ENCODE measurements around the gene ALDH2. TPM values are rescaled to one million over a fixed set of nuclear protein-coding genes. Genes with fewer than 3 reads are reported as not detected.

ALDH2 gene
- total and polyA plus RNA-seq, 9 of the 15 experiments (the other 6 are each of a cell fraction or from before 2014, with no cell fraction given): 1.9 to 22.5 (median 12.2) TPM

DNA sequence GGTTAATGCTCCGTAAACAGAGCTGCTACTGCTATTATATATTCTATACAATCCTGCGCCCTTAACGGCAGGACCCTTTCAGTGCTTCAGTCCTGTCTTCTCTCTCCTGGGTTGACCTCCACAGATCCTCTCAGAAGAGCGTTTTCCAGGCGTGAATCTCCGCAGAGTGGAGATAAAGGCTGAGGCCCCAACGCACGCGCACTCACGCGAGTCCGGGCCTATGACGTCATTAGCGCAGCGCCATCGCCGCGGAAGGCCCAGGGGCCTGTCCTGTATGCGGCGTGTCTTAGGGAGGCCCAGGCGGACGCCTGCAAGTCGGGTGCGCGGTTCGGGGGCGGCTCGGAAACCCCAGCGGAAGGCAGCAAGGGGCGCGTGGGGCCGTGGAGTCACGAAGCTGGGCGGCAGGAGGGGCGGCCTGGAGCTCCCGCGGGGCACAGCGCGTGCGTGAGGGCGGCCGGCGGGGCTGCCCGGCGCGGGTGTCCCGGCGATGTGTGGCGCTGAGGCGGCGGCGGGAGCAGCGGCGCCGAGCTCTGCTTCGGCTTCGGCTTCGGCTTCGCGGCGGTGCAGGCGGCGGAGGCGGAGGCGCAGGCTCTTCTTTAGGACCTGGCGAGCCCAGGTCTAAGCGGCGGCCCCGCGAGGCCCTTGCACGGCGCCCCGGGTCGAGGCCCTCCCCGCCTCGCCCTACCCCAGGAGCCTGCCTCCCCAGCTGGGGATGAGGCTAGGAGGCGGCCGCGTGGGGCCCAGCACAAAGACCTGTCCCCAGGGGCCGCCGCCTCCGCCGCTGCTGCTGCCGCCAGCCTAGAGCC, 75.2 kb downstream of the ALDH2 start, which contains the start of gene MAPKAPK5 (continued):
- TF ChIP-seq THRAP3 (IDR thresholded peaks at IDR 0.05; ENCODE audit: borderline replicate concordance) (no peak), NFE2L1 (tag; IDR thresholded peaks at IDR 0.05; ENCODE audit: borderline replicate concordance, low read depth) (no peak), FOXK1 (CRISPR knock-in tag; IDR thresholded peaks at IDR 0.05; ENCODE audit: borderline replicate concordance) (no peak), MAZ (CRISPR knock-in tag; conservative IDR thresholded peaks at IDR 0.05 in 1 of 2, IDR thresholded peaks at IDR 0.05 in 1 of 2) (peak; percentile 74 to 93), SNIP1 (IDR thresholded peaks at IDR 0.05; ENCODE audit: low read depth) (no peak), ILK (tag; IDR thresholded peaks at IDR 0.05; ENCODE audit: borderline replicate concordance, low read depth) (no peak), ZNF184 (CRISPR knock-in tag; IDR thresholded peaks at IDR 0.05) (no peak), MED1 (CRISPR knock-in tag; IDR thresholded peaks at IDR 0.05; ENCODE audit: borderline replicate concordance) (no peak), MEF2D (tag; conservative IDR thresholded peaks at IDR 0.05; ENCODE audit: low read depth) (no peak), TAL1 (IDR thresholded peaks at IDR 0.05) (no peak), SRSF1 (IDR thresholded peaks at IDR 0.05; ENCODE audit: low read depth, low read length) (no peak), GATA2 (CRISPR knock-in tag; IDR thresholded peaks at IDR 0.05) (0 out of 2 replicates have a peak, but pooled peaks have one; percentile 27), CCNT2 (IDR thresholded peaks at IDR 0.05; ENCODE audit: borderline replicate concordance, extremely low read depth, insufficient read length, low read depth, low read length) (peak; percentile 80), TGIF2 (CRISPR knock-in tag; IDR thresholded peaks at IDR 0.05) (no peak; the same call in 1 of the 2 replicates), TAF7 (tag; IDR thresholded peaks at IDR 0.05) (peak; percentile 54), RAD51 (IDR thresholded peaks at IDR 0.05; ENCODE audit: borderline replicate concordance, low read depth) (no peak)
- TF ChIP-seq, protein P1, sequence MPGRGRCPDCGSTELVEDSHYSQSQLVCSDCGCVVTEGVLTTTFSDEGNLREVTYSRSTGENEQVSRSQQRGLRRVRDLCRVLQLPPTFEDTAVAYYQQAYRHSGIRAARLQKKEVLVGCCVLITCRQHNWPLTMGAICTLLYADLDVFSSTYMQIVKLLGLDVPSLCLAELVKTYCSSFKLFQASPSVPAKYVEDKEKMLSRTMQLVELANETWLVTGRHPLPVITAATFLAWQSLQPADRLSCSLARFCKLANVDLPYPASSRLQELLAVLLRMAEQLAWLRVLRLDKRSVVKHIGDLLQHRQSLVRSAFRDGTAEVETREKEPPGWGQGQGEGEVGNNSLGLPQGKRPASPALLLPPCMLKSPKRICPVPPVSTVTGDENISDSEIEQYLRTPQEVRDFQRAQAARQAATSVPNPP (IDR thresholded peaks at IDR 0.05; ENCODE audit: borderline replicate concordance, insufficient read depth, insufficient read length): no peak
- TF ChIP-seq, protein P2, sequence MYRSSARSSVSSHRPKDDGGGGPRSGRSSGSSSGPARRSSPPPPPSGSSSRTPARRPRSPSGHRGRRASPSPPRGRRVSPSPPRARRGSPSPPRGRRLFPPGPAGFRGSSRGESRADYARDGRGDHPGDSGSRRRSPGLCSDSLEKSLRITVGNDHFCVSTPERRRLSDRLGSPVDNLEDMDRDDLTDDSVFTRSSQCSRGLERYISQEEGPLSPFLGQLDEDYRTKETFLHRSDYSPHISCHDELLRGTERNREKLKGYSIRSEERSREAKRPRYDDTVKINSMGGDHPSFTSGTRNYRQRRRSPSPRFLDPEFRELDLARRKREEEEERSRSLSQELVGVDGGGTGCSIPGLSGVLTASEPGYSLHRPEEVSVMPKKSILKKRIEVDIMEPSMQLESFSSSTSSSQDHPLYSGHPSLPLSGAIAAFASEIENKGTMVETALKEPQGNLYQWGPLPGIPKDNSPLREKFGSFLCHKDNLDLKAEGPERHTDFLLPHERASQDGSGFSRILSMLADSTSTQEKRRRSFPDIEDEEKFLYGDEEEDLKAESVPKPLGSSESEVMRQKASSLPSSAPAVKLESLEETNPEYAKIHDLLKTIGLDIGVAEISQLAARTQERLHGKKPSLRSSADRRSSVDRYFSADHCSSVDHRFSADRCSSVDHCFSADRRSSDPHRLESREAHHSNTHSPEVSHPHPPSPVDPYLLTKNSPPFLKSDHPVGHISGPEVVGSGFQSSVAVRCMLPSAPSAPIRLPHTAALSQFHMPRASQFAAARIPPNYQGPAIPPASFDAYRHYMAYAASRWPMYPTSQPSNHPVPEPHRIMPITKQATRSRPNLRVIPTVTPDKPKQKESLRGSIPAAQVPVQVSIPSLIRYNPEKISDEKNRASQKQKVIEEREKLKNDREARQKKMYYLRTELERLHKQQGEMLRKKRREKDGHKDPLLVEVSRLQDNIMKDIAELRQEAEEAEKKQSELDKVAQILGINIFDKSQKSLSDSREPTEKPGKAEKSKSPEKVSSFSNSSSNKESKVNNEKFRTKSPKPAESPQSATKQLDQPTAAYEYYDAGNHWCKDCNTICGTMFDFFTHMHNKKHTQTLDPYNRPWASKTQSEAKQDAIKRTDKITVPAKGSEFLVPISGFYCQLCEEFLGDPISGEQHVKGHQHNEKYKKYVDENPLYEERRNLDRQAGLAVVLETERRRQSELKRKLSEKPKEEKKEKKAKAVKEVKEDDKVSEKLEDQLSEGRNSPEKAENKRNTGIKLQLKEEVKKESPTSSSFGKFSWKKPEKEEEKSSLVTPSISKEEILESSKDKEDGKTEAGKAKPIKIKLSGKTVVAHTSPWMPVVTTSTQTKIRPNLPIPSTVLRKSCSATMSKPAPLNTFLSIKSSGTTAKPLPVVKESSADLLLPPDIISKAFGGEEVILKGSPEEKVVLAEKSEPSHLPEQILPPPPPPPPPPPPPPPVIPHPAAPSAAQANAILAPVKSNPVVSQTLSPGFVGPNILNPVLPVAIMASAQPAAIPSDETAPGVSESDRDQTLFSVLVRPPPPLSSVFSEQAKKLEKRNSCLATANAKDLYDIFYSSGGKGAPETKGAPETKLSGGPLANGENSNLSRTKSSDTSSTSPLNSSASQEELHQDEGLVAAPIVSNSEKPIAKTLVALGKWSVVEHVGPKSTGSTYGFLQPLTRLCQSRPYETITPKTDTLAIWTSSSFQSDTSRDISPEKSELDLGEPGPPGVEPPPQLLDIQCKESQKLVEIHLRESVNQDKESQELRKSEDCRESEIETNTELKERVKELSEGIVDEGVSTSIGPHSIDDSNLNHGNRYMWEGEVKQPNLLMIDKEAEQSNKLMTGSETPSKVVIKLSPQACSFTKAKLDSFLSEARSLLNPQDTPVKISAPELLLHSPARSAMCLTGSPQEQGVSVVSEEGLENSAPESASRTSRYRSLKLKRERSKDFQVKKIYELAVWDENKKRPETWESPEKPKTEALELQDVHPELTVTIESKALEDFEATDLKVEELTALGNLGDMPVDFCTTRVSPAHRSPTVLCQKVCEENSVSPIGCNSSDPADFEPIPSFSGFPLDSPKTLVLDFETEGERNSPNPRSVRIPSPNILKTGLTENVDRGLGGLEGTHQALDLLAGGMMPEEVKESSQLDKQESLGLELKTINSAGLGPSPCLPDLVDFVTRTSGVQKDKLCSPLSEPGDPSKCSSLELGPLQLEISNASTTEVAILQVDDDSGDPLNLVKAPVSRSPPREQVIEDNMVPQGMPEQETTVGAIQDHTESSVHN (IDR thresholded peaks at IDR 0.05; ENCODE audit: borderline replicate concordance in 1 of 2, low read depth in 1 of 2): no peak

Data from K562 (cell line).